ENCODE data around the gene HADHB. TPM values are rescaled to one million over a fixed set of nuclear protein-coding genes. Genes with fewer than 3 reads are reported as not detected.
A peak's percentile ranks its signal among the peaks of the same experiment; 100 is the strongest.
"Not testable (repeated sequence)": the region's sequence is repeated elsewhere in the genome, so short reads cannot be mapped to it uniquely, and the experiment has no call there.

Gene HADHB
- total and polyA plus RNA-seq, 4 experiments from 2014 or later, result 58.8 to 115 (median 81.0) TPM

GRCh38 chr2:26245231-26245732 is 543 bp downstream of the HADHB start:
- Mint-ChIP-seq H3K36me3 (peaks cover 0 to 17% of the 10 kb centered on the region in 2 donors), H3K27ac (peak overlapping the region; percentile 95 to 100 (median 100)), H3K27me3 (no peaks in the 10 kb centered on the region), H3K9me3 (no peaks in the 10 kb centered on the region), H3K4me1 (peaks cover 36 to 71% (median 48%) of the 10 kb centered on the region in 4 donors), H3K4me3 (peak overlapping the region; percentile 91 to 100 (median 99))
- Histone ChIP-seq H3K36me3 (ENCODE audit: insufficient read depth, low read length) (no peaks in the 10 kb centered on the region), H3K27ac (ENCODE audit: low read depth, low read length) (peak overlapping the region; percentile 89), H3K27me3 (ENCODE audit: insufficient read depth, low read length) (no peaks in the 10 kb centered on the region), H3K4me3 (ENCODE audit: low read length in 2 of 2) (peak overlapping the region; percentile 75 to 84), H3K9me3 (ENCODE audit: control insufficient read depth in 1 of 2, low read length in 2 of 2) (no peaks in the 10 kb centered on the region), H3K4me1 (ENCODE audit: insufficient read depth, low read length) (peaks cover 42% of the 10 kb centered on the region)
- intact Hi-C loops (cut with micrococcal nuclease), result loop anchor here (2.0 kb wide), 2 partner anchors 54 to 86 kb away; no protein-coding TSS in a partner anchor
- ChIA-PET POLR2A (ENCODE audit: partially characterized antibody) (interaction anchor here (1.2 to 3.8 kb wide), 7 partner anchors 15 to 367 kb away, joined by 3 to 31 read pairs (median 6); partner anchors contain the start of genes ADGRF3 and ASXL2), CTCF (ENCODE audit: partially characterized antibody) (interaction anchor here (1.9 to 3.7 kb wide), 2 partner anchors 55 to 61 kb away, joined by 6 to 11 read pairs; no protein-coding TSS in a partner anchor)
- DNase-seq, result peak in 3 of 5 donors; percentile 62 to 72 (median 66)

- no peak for DNase-seq
- peaks cover 42% of the 10 kb centered on the region for H3K4me1 ChIP-seq (ENCODE audit: insufficient read depth, low read length)
- POLR2A ChIA-PET (ENCODE audit: partially characterized antibody), result interaction anchor here (1.2 to 3.8 kb wide), 5 partner anchors 53 to 101 kb away, joined by 3 to 31 read pairs (median 8); partner anchors contain the start of gene ADGRF3
- H3K36me3 ChIP-seq (ENCODE audit: insufficient read depth, low read length), result no peaks in the 10 kb centered on the region
- intact Hi-C loops (cut with micrococcal nuclease), result loop anchor here (2.0 kb wide), 2 partner anchors 53 to 85 kb away; no protein-coding TSS in a partner anchor
- no peaks in the 10 kb centered on the region for H3K9me3 ChIP-seq (ENCODE audit: control insufficient read depth in 1 of 2, low read length in 2 of 2)
- Mint-ChIP-seq H3K9me3 (no peaks in the 10 kb centered on the region), H3K36me3 (peaks cover 0 to 17% of the 10 kb centered on the region in 2 donors), H3K27ac (peak overlapping the region in 6 of 7 donors; percentile 95 to 100 (median 100)), H3K27me3 (no peaks in the 10 kb centered on the region), H3K4me3 (peak overlapping the region; percentile 91 to 100 (median 99)), H3K4me1 (peaks cover 32 to 68% (median 44%) of the 10 kb centered on the region in 4 donors)
- H3K4me3 ChIP-seq (ENCODE audit: low read length in 2 of 2), result peak overlapping the region; percentile 75 to 84
- H3K27ac ChIP-seq (ENCODE audit: low read depth, low read length), result peak overlapping the region; percentile 89
- CTCF ChIA-PET (ENCODE audit: partially characterized antibody), result interaction anchor here (1.9 to 3.7 kb wide), 2 partner anchors 54 to 61 kb away, joined by 6 to 11 read pairs; no protein-coding TSS in a partner anchor
- no peaks in the 10 kb centered on the region for H3K27me3 ChIP-seq (ENCODE audit: insufficient read depth, low read length)
Measured at GRCh38 chr2:26245810-26246209, 1.1 kb downstream of the HADHB start.

GRCh38 chr2:26246818-26247217 is 2.1 kb downstream of the HADHB start:
- CTCF ChIA-PET (ENCODE audit: partially characterized antibody), result no interaction called here
- POLR2A ChIA-PET (ENCODE audit: partially characterized antibody), result interaction anchor here (1.2 kb wide), 1 partner anchor 100 kb away, joined by 4 read pairs; the partner anchor contains the start of gene ADGRF3
- H3K9me3 Mint-ChIP-seq, result no peaks in the 10 kb centered on the region

GRCh38 chr2:26249625-26250024 is 4.9 kb downstream of the HADHB start:
- peaks cover 37% of the 10 kb centered on the region for H3K4me1 ChIP-seq (ENCODE audit: insufficient read depth, low read length)
- H3K36me3 ChIP-seq (ENCODE audit: insufficient read depth, low read length), result peaks cover 3% of the 10 kb centered on the region
- H3K27me3 ChIP-seq (ENCODE audit: insufficient read depth, low read length), result no peaks in the 10 kb centered on the region
- no peak overlapping the region for H3K27ac ChIP-seq (ENCODE audit: low read depth, low read length)
- H3K9me3 Mint-ChIP-seq, result no peaks in the 10 kb centered on the region
- no peaks in the 10 kb centered on the region for H3K9me3 ChIP-seq (ENCODE audit: control insufficient read depth in 1 of 2, low read length in 2 of 2)
- DNase-seq, result no peak
- H3K4me3 Mint-ChIP-seq, result no peak overlapping the region
- ChIA-PET POLR2A (ENCODE audit: partially characterized antibody) (no interaction called here), CTCF (ENCODE audit: partially characterized antibody) (no interaction called here)
- intact Hi-C loops (cut with micrococcal nuclease), result no loop called here
- peaks cover 39 to 56% (median 42%) of the 10 kb centered on the region in 4 donors for H3K4me1 Mint-ChIP-seq
- H3K36me3 Mint-ChIP-seq, result peaks cover 0 to 11% of the 10 kb centered on the region in 2 donors
- no peak overlapping the region for H3K4me3 ChIP-seq (ENCODE audit: low read length in 2 of 2)
- no peak overlapping the region for H3K27ac Mint-ChIP-seq
- H3K27me3 Mint-ChIP-seq, result no peaks in the 10 kb centered on the region

More at GRCh38 chr2:26246818-26247217, 2.1 kb downstream of the HADHB start:
- Mint-ChIP-seq H3K4me1 (peaks cover 35 to 73% (median 45%) of the 10 kb centered on the region in 4 donors), H3K4me3 (peak overlapping the region; percentile 44 to 91 (median 61)), H3K27ac (peak overlapping the region in 4 of 7 donors; percentile 16 to 70 (median 44)), H3K36me3 (peaks cover 0 to 17% of the 10 kb centered on the region in 2 donors), H3K27me3 (no peaks in the 10 kb centered on the region)
- intact Hi-C loops (cut with micrococcal nuclease), result no loop called here
- peaks cover 42% of the 10 kb centered on the region for H3K4me1 ChIP-seq (ENCODE audit: insufficient read depth, low read length)
- no peaks in the 10 kb centered on the region for H3K27me3 ChIP-seq (ENCODE audit: insufficient read depth, low read length)
- no peaks in the 10 kb centered on the region for H3K9me3 ChIP-seq (ENCODE audit: control insufficient read depth in 1 of 2, low read length in 2 of 2)
- H3K36me3 ChIP-seq (ENCODE audit: insufficient read depth, low read length), result no peaks in the 10 kb centered on the region
- no peak overlapping the region for H3K27ac ChIP-seq (ENCODE audit: low read depth, low read length)
- H3K4me3 ChIP-seq (ENCODE audit: low read length in 2 of 2), result no peak overlapping the region
- peak in 4 of 5 donors; percentile 8 to 38 (median 15) for DNase-seq

- no peak overlapping the region for H3K4me3 Mint-ChIP-seq
- intact Hi-C loops (cut with micrococcal nuclease), result no loop called here
- POLR2A ChIA-PET (ENCODE audit: partially characterized antibody), result no interaction called here
Measured at GRCh38 chr2:26251893-26252292, 7.2 kb downstream of the HADHB start.

GRCh38 chr2:26255759-26256384 is 11.1 kb downstream of the HADHB start:
- ChIA-PET POLR2A (ENCODE audit: partially characterized antibody) (no interaction called here), CTCF (ENCODE audit: partially characterized antibody) (no interaction called here)
- Histone ChIP-seq H3K4me1 (ENCODE audit: insufficient read depth, low read length) (peaks cover 14% of the 10 kb centered on the region), H3K4me3 (ENCODE audit: low read length in 2 of 2) (no peak overlapping the region), H3K36me3 (ENCODE audit: insufficient read depth, low read length) (peaks cover 17% of the 10 kb centered on the region), H3K27ac (ENCODE audit: low read depth, low read length) (no peak overlapping the region), H3K9me3 (ENCODE audit: control insufficient read depth in 1 of 2, low read length in 2 of 2) (no peaks in the 10 kb centered on the region), H3K27me3 (ENCODE audit: insufficient read depth, low read length) (no peaks in the 10 kb centered on the region)
- no peak overlapping the region for H3K27ac Mint-ChIP-seq
- intact Hi-C loops (cut with micrococcal nuclease), result no loop called here
- no peaks in the 10 kb centered on the region for H3K9me3 Mint-ChIP-seq
- H3K36me3 Mint-ChIP-seq, result peaks cover 30 to 38% of the 10 kb centered on the region in 2 donors
- peaks cover 17 to 24% (median 21%) of the 10 kb centered on the region in 4 donors for H3K4me1 Mint-ChIP-seq
- DNase-seq, result no peak
- H3K27me3 Mint-ChIP-seq, result no peaks in the 10 kb centered on the region
- no peak overlapping the region for H3K4me3 Mint-ChIP-seq

More at GRCh38 chr2:26251893-26252292, 7.2 kb downstream of the HADHB start:
- Mint-ChIP-seq H3K27ac (peak overlapping the region in 1 of 7 donors; percentile 52), H3K4me1 (peaks cover 24 to 33% (median 30%) of the 10 kb centered on the region in 4 donors), H3K27me3 (no peaks in the 10 kb centered on the region), H3K36me3 (peaks cover 8 to 16% of the 10 kb centered on the region in 2 donors), H3K9me3 (no peaks in the 10 kb centered on the region)
- peaks cover 20% of the 10 kb centered on the region for H3K4me1 ChIP-seq (ENCODE audit: insufficient read depth, low read length)
- CTCF ChIA-PET (ENCODE audit: partially characterized antibody), result interaction anchor here (0.9 to 1.6 kb wide), 2 partner anchors 16 to 78 kb away, joined by 3 to 6 read pairs; no protein-coding TSS in a partner anchor
- no peak overlapping the region for H3K4me3 ChIP-seq (ENCODE audit: low read length in 2 of 2)
- no peak overlapping the region for H3K27ac ChIP-seq (ENCODE audit: low read depth, low read length)
- no peaks in the 10 kb centered on the region for H3K27me3 ChIP-seq (ENCODE audit: insufficient read depth, low read length)
- peaks cover 12% of the 10 kb centered on the region for H3K36me3 ChIP-seq (ENCODE audit: insufficient read depth, low read length)
- no peak for DNase-seq
- no peaks in the 10 kb centered on the region for H3K9me3 ChIP-seq (ENCODE audit: control insufficient read depth in 1 of 2, low read length in 2 of 2)

- H3K27me3 Mint-ChIP-seq; H3K27me3 ChIP-seq (ENCODE audit: insufficient read depth, low read length); H3K9me3 Mint-ChIP-seq; H3K4me1 ChIP-seq (ENCODE audit: insufficient read depth, low read length); H3K4me1 Mint-ChIP-seq; H3K27ac Mint-ChIP-seq; H3K4me3 ChIP-seq (ENCODE audit: low read length in 2 of 2); intact Hi-C loops (cut with micrococcal nuclease); H3K9me3 ChIP-seq (ENCODE audit: control insufficient read depth in 1 of 2, low read length in 2 of 2); H3K4me3 Mint-ChIP-seq; DNase-seq; H3K27ac ChIP-seq (ENCODE audit: low read depth, low read length); POLR2A ChIA-PET (ENCODE audit: partially characterized antibody): not testable (repeated sequence)
- peaks cover 36 to 48% of the 10 kb centered on the region in 2 donors for H3K36me3 Mint-ChIP-seq
- CTCF ChIA-PET (ENCODE audit: partially characterized antibody), result interaction anchor here (1.2 to 1.5 kb wide), 2 partner anchors 15 to 66 kb away, joined by 3 read pairs; no protein-coding TSS in a partner anchor
- H3K36me3 ChIP-seq (ENCODE audit: insufficient read depth, low read length), result peaks cover 18% of the 10 kb centered on the region
Measured at GRCh38 chr2:26258836-26259235, 14.1 kb downstream of the HADHB start.
